H9 (cell line): ENCODE measurements around the gene NXPH4. TPM values are rescaled to one million over a fixed set of nuclear protein-coding genes. Genes with fewer than 3 reads are reported as not detected.

Source experiments
- DNase-seq: peaks from one replicate; pipeline ENCODE4 v3.0.0-alpha.2; 2017
- H2AFZ ChIP-seq: one replicate; pipeline ENCODE4 v1.6.1; 2013; ENCODE audit warnings: mild to moderate bottlenecking, low read length, control low read depth, moderate library complexity
- H2AK5ac ChIP-seq: 2 replicates; pipeline ENCODE4 v1.6.1; 2013; ENCODE audit warnings: low read length, control low read depth, mixed read lengths; ENCODE audit not compliant: insufficient read length
- H2BK120ac ChIP-seq: one replicate; pipeline ENCODE4 v1.6.1; 2013; ENCODE audit warnings: low read depth, mild to moderate bottlenecking, low read length, control low read depth, inconsistent platforms; ENCODE audit not compliant: poor library complexity, severe bottlenecking
- H2BK12ac ChIP-seq: 2 replicates; pipeline ENCODE4 v1.6.1; 2013; ENCODE audit warnings: low read length, control low read depth, mixed read lengths, low read depth; ENCODE audit not compliant: insufficient read length
- H2BK15ac ChIP-seq: 2 replicates; pipeline ENCODE4 v1.6.1; 2013; ENCODE audit warnings: low read depth, low read length, control low read depth
- H2BK20ac ChIP-seq: one replicate; pipeline ENCODE4 v1.6.1; 2013; ENCODE audit warnings: low read depth, mild to moderate bottlenecking, low read length, control low read depth, inconsistent platforms; ENCODE audit not compliant: poor library complexity, severe bottlenecking
- H2BK5ac ChIP-seq: 2 replicates; pipeline ENCODE4 v1.6.1; 2013; ENCODE audit warnings: low read length, control low read depth, mixed read lengths; ENCODE audit not compliant: insufficient read length
- H3K14ac ChIP-seq: 2 replicates; pipeline ENCODE4 v1.6.1; 2013; ENCODE audit warnings: low read length, control low read depth; ENCODE audit not compliant: insufficient read depth
- H3K18ac ChIP-seq: 2 replicates; pipeline ENCODE4 v1.6.1; 2013; ENCODE audit warnings: low read depth, mild to moderate bottlenecking, mixed read lengths, low read length, control low read depth; ENCODE audit not compliant: insufficient read length
- H3K23ac ChIP-seq: 2 replicates; pipeline ENCODE4 v1.6.1; 2013; ENCODE audit warnings: low read length, control low read depth, mixed read lengths, low read depth; ENCODE audit not compliant: insufficient read length
- H3K23me2 ChIP-seq: 2 replicates; pipeline ENCODE4 v1.6.1; 2013; ENCODE audit warnings: low read depth, mild to moderate bottlenecking, mixed read lengths, low read length, control low read depth; ENCODE audit not compliant: insufficient read length, poor library complexity, severe bottlenecking
- H3K27ac ChIP-seq: 2 replicates; pipeline ENCODE4 v1.5.1; 2013; ENCODE audit warnings: low read length, control low read depth, mixed read lengths, low read depth; ENCODE audit not compliant: insufficient read length
- H3K27me3 ChIP-seq: 2 replicates; pipeline ENCODE4 v1.6.1; 2013; ENCODE audit warnings: low read length, control low read depth, inconsistent platforms; ENCODE audit not compliant: insufficient read depth
- H3K4ac ChIP-seq: 2 replicates; pipeline ENCODE4 v1.6.1; 2013; ENCODE audit warnings: low read depth, mild to moderate bottlenecking, control low read depth, inconsistent platforms, low read length, moderate library complexity
- H3K4me1 ChIP-seq: 2 replicates; pipeline ENCODE4 v1.6.1; 2013; ENCODE audit warnings: low read length, control low read depth, inconsistent platforms; ENCODE audit not compliant: insufficient read depth
- H3K4me2 ChIP-seq: 2 replicates; pipeline ENCODE4 v1.6.1; 2013; ENCODE audit warnings: low read length, control low read depth, mixed read lengths; ENCODE audit not compliant: insufficient read length, insufficient read depth
- H3K56ac ChIP-seq: 2 replicates; pipeline ENCODE4 v1.6.1; 2013; ENCODE audit warnings: low read depth, mild to moderate bottlenecking, mixed read lengths, low read length, control low read depth; ENCODE audit not compliant: insufficient read length
- H3K79me1 ChIP-seq: 2 replicates; pipeline ENCODE4 v1.6.1; 2013; ENCODE audit warnings: low read depth, mild to moderate bottlenecking, moderate library complexity, low read length, control low read depth, inconsistent platforms; ENCODE audit not compliant: insufficient read depth, poor library complexity, severe bottlenecking
- H3K79me2 ChIP-seq: 2 replicates; pipeline ENCODE4 v1.6.1; 2013; ENCODE audit warnings: low read length, control low read depth, inconsistent platforms; ENCODE audit not compliant: insufficient read depth
- H3K9ac ChIP-seq: 2 replicates; pipeline ENCODE4 v1.6.1; 2013; ENCODE audit warnings: low read length, control low read depth, mixed read lengths; ENCODE audit not compliant: insufficient read length; ENCODE audit errors: extremely low read depth
- H3K9me3 ChIP-seq: one replicate; pipeline ENCODE4 v1.6.1; 2013; ENCODE audit warnings: low read depth, low read length, inconsistent platforms; ENCODE audit not compliant: control insufficient read depth
- H3T11ph ChIP-seq: one replicate; pipeline ENCODE4 v1.6.1; 2013; ENCODE audit warnings: mild to moderate bottlenecking, low read length, control low read depth, inconsistent platforms
- H4K20me1 ChIP-seq: one replicate; pipeline ENCODE4 v1.6.1; 2013; ENCODE audit not compliant: control insufficient read depth, insufficient read length, insufficient read depth
- H4K5ac ChIP-seq: 2 replicates; pipeline ENCODE4 v1.6.1; 2013; ENCODE audit warnings: low read depth, mild to moderate bottlenecking, mixed read lengths, low read length, control low read depth; ENCODE audit not compliant: insufficient read length
- H4K8ac ChIP-seq: replicated peaks from 2 replicates; pipeline ENCODE4 v1.6.1; 2013; ENCODE audit warnings: low read length, control low read depth, mixed read lengths, low read depth; ENCODE audit not compliant: insufficient read length
- H4K91ac ChIP-seq: 2 replicates; pipeline ENCODE4 v1.6.1; 2013; ENCODE audit warnings: low read depth, mild to moderate bottlenecking, moderate library complexity, mixed read lengths, low read length, control low read depth; ENCODE audit not compliant: insufficient read length
- H3K27ac Mint-ChIP-seq, 3 experiments: 2 replicates in 2 of 3; 3 replicates in 1 of 3; pipeline ENCODE4 v1.8.0; 2020 to 2021; ENCODE audit warnings: mixed read lengths in 3 of 3, mild to moderate bottlenecking in 1 of 3, moderate library complexity in 1 of 3
- H3K27me3 Mint-ChIP-seq: 2 replicates; pipeline ENCODE4 v1.8.0; 2021; ENCODE audit warnings: low read depth, mild to moderate bottlenecking, moderate library complexity, mixed read lengths
- H3K36me3 Mint-ChIP-seq, 3 experiments: 2 replicates in 2 of 3; 3 replicates in 1 of 3; pipeline ENCODE4 v1.8.0; 2020 to 2021; ENCODE audit warnings: low read depth in 3 of 3, mixed read lengths in 3 of 3; ENCODE audit not compliant: insufficient read depth in 1 of 3
- H3K4me1 Mint-ChIP-seq, 2 experiments: 2 replicates each; pipeline ENCODE4 v1.8.0; 2020; ENCODE audit warnings: mixed read lengths in 2 of 2
- H3K4me3 Mint-ChIP-seq, 2 experiments: 2 replicates in 1 of 2; 3 replicates in 1 of 2; pipeline ENCODE4 v1.8.0; 2020 to 2021; ENCODE audit warnings: mild to moderate bottlenecking in 2 of 2, mixed read lengths in 2 of 2, moderate library complexity in 1 of 2
- H3K9me3 Mint-ChIP-seq, 2 experiments: 2 replicates in 1 of 2; 3 replicates in 1 of 2; pipeline ENCODE4 v1.8.0; 2020; ENCODE audit warnings: mild to moderate bottlenecking in 2 of 2, mixed read lengths in 2 of 2, moderate library complexity in 1 of 2
- CTCF ChIP-seq: fragments of 200-600 bp; sonication (generic); conservative IDR thresholded peaks from 3 replicates; pipeline ENCODE4 v1.8.0; 2021; ENCODE audit warnings: antibody characterized with exemption, mild to moderate bottlenecking
- WGBS: extraction: QIAGEN DNeasy Blood & Tissue Kit; methylation state at CpG from one replicate; pipeline ENCODE4 v1.1.7; 2013; ENCODE audit warnings: missing lambda C conversion rate, low lambda C conversion rate, mixed read lengths; ENCODE audit not compliant: insufficient read length; ENCODE audit errors: extremely low coverage; 5-methylcytosine and 5-hydroxymethylcytosine counted together
- total RNA-seq: library from RNA; stranded (reverse); gene quantifications from 2 replicates; pipeline ENCODE4 v1.2.1, GENCODE V29; 2021

The NXPH4 gene
- total RNA-seq, 1 experiment from 2014 or later, result 2.1 TPM

GRCh38 chr12:57216921-57217879, 606 bp downstream of the NXPH4 start:
- Mint-ChIP-seq H3K9me3 (peaks cover 0 to 5% of the 10 kb centered on the region in 2 experiments; a peak in 3 of 5 replicates), H3K27ac (no peak overlapping the region), H3K4me1 (peaks cover 58 to 65% of the 10 kb centered on the region in 2 experiments), H3K27me3 (peaks cover 85% of the 10 kb centered on the region), H3K4me3 (peak overlapping the region; percentile 61 to 87), H3K36me3 (peaks cover 0 to 6% (median 4%) of the 10 kb centered on the region in 3 experiments; a peak in 4 of 7 replicates)
- no peak overlapping the region for H3K23ac ChIP-seq
- no peak overlapping the region for H2AK5ac ChIP-seq
- no peak overlapping the region for H4K5ac ChIP-seq
- H3K4ac ChIP-seq, result no peak overlapping the region
- no peak for DNase-seq
- H3K4me2 ChIP-seq, result peak overlapping the region; percentile 75
- no peak overlapping the region for H3K27ac ChIP-seq
- TF ChIP-seq CTCF, result no peak
- H3K9me3 ChIP-seq, result no peaks in the 10 kb centered on the region
- no peaks in the 10 kb centered on the region for H3K79me2 ChIP-seq
- H2BK20ac ChIP-seq, result no peak overlapping the region
- peaks cover 3% of the 10 kb centered on the region for H4K20me1 ChIP-seq
- H2BK15ac ChIP-seq, result no peak overlapping the region
- peaks cover 64% of the 10 kb centered on the region for H3K27me3 ChIP-seq
- no CpG with 5 or more reads among the region's 63 CpGs for WGBS
- H2BK5ac ChIP-seq, result no peak overlapping the region
- H3K23me2 ChIP-seq, result peaks cover 7% of the 10 kb centered on the region
- no peak overlapping the region for H3K14ac ChIP-seq
- H2BK12ac ChIP-seq, result no peak overlapping the region
- no peak overlapping the region for H3T11ph ChIP-seq
- H2BK120ac ChIP-seq, result no peak overlapping the region
- H3K4me1 ChIP-seq, result peaks cover 8% of the 10 kb centered on the region
- H4K8ac ChIP-seq, result no peak overlapping the region
- H3K18ac ChIP-seq, result no peak overlapping the region
- no peak overlapping the region for H2AFZ ChIP-seq
- H3K79me1 ChIP-seq, result no peaks in the 10 kb centered on the region
- no peak overlapping the region for H4K91ac ChIP-seq
- no peak overlapping the region for H3K9ac ChIP-seq
- H3K56ac ChIP-seq, result no peak overlapping the region
